T-helper 2 cell treated with Interferon-gamma antibody and Interleukin-4, amounts not matched to agents 100 ng/mL and 5 ng/mL, for 36 hours (primary cell): ENCODE data around the gene BNIP1. TPM values are rescaled to one million over a fixed set of nuclear protein-coding genes. Genes with fewer than 3 reads are reported as not detected.

Experiments
- intact Hi-C: fragments of 100-400 bp; cut with micrococcal nuclease; formaldehyde crosslinking; loops from one replicate; pipeline ENCODE4 v1.15.1; 2023
- total RNA-seq: library from RNA; stranded (reverse); gene quantifications from 2 replicates; pipeline ENCODE4 v1.2.3, GENCODE V29; 2022

BNIP1 gene
- total RNA-seq, 1 donor from 2014 or later = 14.4 TPM

GRCh38 chr5:173163219-173163618 lies 18.9 kb downstream of the BNIP1 start:
- intact Hi-C loops = no loop called here

- intact Hi-C loops = no loop called here
These were observed 21.1 kb downstream of the BNIP1 start for GRCh38 chr5:173165177-173166016.

- intact Hi-C loops = no loop called here
These were observed 27.8 kb downstream of the BNIP1 start for GRCh38 chr5:173172166-173172565.

- intact Hi-C loops = no loop called here
These were observed 31.2 kb downstream of the BNIP1 start for GRCh38 chr5:173175523-173175922.

- intact Hi-C loops = no loop called here
These were observed 34.1 kb downstream of the BNIP1 start for GRCh38 chr5:173178369-173178910.

- intact Hi-C loops = no loop called here
These were observed 36.0 kb downstream of the BNIP1 start for GRCh38 chr5:173180331-173180730.

- intact Hi-C loops = no loop called here
These were observed 42.9 kb downstream of the BNIP1 start for GRCh38 chr5:173187054-173187743.

GRCh38 chr5:173188280-173188679 lies 43.9 kb downstream of the BNIP1 start:
- intact Hi-C loops = no loop called here

- intact Hi-C loops = no loop called here
These were observed 46.7 kb downstream of the BNIP1 start for GRCh38 chr5:173191015-173191414.

GRCh38 chr5:173191561-173191960 lies 47.2 kb downstream of the BNIP1 start:
- intact Hi-C loops = no loop called here

GRCh38 chr5:173192561-173192960 lies 48.2 kb downstream of the BNIP1 start:
- intact Hi-C loops = no loop called here

GRCh38 chr5:173196133-173196952 lies 52.0 kb downstream of the BNIP1 start:
- intact Hi-C loops = no loop called here

GRCh38 chr5:173197375-173197891 lies 53.1 kb downstream of the BNIP1 start:
- intact Hi-C loops = no loop called here

- intact Hi-C loops = no loop called here
These were observed 53.7 kb downstream of the BNIP1 start for GRCh38 chr5:173198049-173198448.

GRCh38 chr5:173200356-173200755 lies 56.0 kb downstream of the BNIP1 start:
- intact Hi-C loops = no loop called here

- intact Hi-C loops = no loop called here
These were observed 57.4 kb downstream of the BNIP1 start for GRCh38 chr5:173201636-173202265.

- intact Hi-C loops = no loop called here
These were observed 58.0 kb downstream of the BNIP1 start for GRCh38 chr5:173202266-173202875.

- intact Hi-C loops = loop anchor here (1.0 to 2.0 kb wide), 2 partner anchors 226 to 492 kb away; no protein-coding TSS in a partner anchor
These were observed 60.1 kb downstream of the BNIP1 start for GRCh38 chr5:173204185-173204979.

GRCh38 chr5:173205916-173206315 lies 61.6 kb downstream of the BNIP1 start:
- intact Hi-C loops = loop anchor here (2.0 kb wide), 1 partner anchor 493 kb away; no protein-coding TSS in a partner anchor
